ENCODE results near the gene ZNF414. TPM values are rescaled to one million over a fixed set of nuclear protein-coding genes. Genes with fewer than 3 reads are reported as not detected.

The ZNF414 gene
- total RNA-seq, 1 experiment from 2014 or later: 26.7 TPM

DNA sequence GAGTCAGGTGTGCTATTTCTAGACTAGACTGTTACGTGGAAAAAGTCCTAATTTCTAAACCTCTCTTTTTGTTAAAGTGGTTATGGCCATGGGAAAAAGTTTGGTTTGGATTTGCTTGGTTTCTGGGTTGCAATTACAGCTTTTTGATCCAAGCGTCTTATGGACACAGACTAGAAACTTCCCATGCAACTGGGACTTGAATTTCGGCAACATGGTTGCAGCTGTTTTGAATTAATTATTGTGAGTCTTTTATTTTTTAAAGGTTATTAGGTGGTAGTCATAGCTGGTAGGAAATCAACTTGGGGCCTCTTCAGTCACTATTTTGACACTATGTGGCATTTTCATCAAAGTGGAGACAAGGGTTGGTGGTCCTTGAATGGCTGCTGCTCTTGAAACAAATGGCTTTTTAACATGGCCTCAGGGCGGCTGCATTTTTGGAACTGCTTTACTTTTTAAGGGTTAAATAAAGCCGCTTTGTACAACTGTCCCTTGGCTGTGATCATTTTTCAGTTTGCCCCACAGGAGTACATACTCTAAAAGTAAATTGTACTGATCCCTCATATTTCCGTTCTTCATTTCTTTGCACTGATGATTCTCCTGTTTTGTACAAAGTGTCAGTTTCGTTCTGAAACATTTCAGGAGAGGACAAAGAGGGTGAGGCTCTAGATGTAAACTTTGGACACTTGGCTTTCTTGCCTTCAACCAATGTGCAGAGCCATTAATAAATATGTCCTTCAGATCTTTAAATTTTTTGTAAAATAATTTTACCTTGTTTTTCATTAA lies 53.3 kb downstream of the ZNF414 start:
- intact Hi-C loops (cut with micrococcal nuclease; ENCODE audit: unreplicated experiment): no loop called here
- DNase-seq (ENCODE audit: low spot score): no peak
- Histone ChIP-seq H3K4me1 (ENCODE audit: insufficient read depth, low read length, poor library complexity, severe bottlenecking) (peaks cover 30% of the 10 kb centered on the region), H3K4me3 (ENCODE audit: low read depth, low read length, poor library complexity, severe bottlenecking) (no peak overlapping the region), H3K27me3 (replicated peaks; ENCODE audit: insufficient read depth, low read depth, low read length, poor library complexity) (no peaks in the 10 kb centered on the region), H3K27ac (ENCODE audit: low read depth, low read length, poor library complexity, severe bottlenecking) (no peak overlapping the region), H3K9me3 (ENCODE audit: low read depth, low read length, poor library complexity, severe bottlenecking) (no peaks in the 10 kb centered on the region), H3K36me3 (ENCODE audit: insufficient read depth, low read length, poor library complexity, severe bottlenecking) (peaks cover 83% of the 10 kb centered on the region)
- no TSS peak for BruUV-seq (replicated peaks)
- no peak for TF ChIP-seq EZH2 (IDR thresholded peaks at IDR 0.05; ENCODE audit: borderline replicate concordance, low read depth, low read length, poor library complexity, severe bottlenecking)
- TF ChIP-seq, protein P1, sequence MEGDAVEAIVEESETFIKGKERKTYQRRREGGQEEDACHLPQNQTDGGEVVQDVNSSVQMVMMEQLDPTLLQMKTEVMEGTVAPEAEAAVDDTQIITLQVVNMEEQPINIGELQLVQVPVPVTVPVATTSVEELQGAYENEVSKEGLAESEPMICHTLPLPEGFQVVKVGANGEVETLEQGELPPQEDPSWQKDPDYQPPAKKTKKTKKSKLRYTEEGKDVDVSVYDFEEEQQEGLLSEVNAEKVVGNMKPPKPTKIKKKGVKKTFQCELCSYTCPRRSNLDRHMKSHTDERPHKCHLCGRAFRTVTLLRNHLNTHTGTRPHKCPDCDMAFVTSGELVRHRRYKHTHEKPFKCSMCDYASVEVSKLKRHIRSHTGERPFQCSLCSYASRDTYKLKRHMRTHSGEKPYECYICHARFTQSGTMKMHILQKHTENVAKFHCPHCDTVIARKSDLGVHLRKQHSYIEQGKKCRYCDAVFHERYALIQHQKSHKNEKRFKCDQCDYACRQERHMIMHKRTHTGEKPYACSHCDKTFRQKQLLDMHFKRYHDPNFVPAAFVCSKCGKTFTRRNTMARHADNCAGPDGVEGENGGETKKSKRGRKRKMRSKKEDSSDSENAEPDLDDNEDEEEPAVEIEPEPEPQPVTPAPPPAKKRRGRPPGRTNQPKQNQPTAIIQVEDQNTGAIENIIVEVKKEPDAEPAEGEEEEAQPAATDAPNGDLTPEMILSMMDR (conservative IDR thresholded peaks at IDR 0.05; ENCODE audit: low read depth, low read length): no peak
- POLR2A ChIA-PET (ENCODE audit: low non-redundant PET): no interaction called here
- CTCF ChIA-PET: no interaction called here

Other genes starting within 250 kb of the ZNF414 start
- gene CD320, start 205.8 kb downstream of the ZNF414 start, total RNA-seq (2021): 121 and 135 TPM in 2 replicates
- 70.2 and 83.5 TPM in 2 replicates for gene NDUFA7, start 192.8 kb downstream of the ZNF414 start, total RNA-seq (2021)
- gene RPS28, start 192.7 kb downstream of the ZNF414 start, total RNA-seq (2021): 1,301 and 1,324 TPM in 2 replicates
- gene KANK3, start 170.9 kb downstream of the ZNF414 start, total RNA-seq (2021): 0.73 and 1.1 TPM in 2 replicates
- 1.1 and 1.7 TPM in 2 replicates for gene ANGPTL4, start 150.0 kb downstream of the ZNF414 start, total RNA-seq (2021)
- gene RAB11B, start 123.8 kb downstream of the ZNF414 start, total RNA-seq (2021): 88.7 and 91.4 TPM in 2 replicates
- gene MARCHF2, start 100.9 kb downstream of the ZNF414 start, total RNA-seq (2021): 8.8 and 11.8 TPM in 2 replicates
- gene HNRNPM, start 69.2 kb downstream of the ZNF414 start, total RNA-seq (2021): 413 and 436 TPM in 2 replicates
- 0.42 and 0.49 TPM in 2 replicates for gene PRAM1, start 11.5 kb downstream of the ZNF414 start, total RNA-seq (2021)
- gene MYO1F, start 63.3 kb upstream of the ZNF414 start, total RNA-seq (2021): 0.26 and 0.37 TPM in 2 replicates
- gene ADAMTS10, start 96.5 kb upstream of the ZNF414 start, total RNA-seq (2021): 29.5 and 40.5 TPM in 2 replicates
- gene NFILZ, start 116.5 kb upstream of the ZNF414 start, total RNA-seq (2021): not detected in 2 replicates
- gene ACTL9, start 184.6 kb upstream of the ZNF414 start, total RNA-seq (2021): not detected in 2 replicates
- gene OR2Z1, start 207.5 kb upstream of the ZNF414 start, total RNA-seq (2021): not detected in 2 replicates